Liver (tissue), 9 donors: ENCODE measurements around the gene UGCG. TPM values are rescaled to one million over a fixed set of nuclear protein-coding genes. Genes with fewer than 3 reads are reported as not detected.
A peak's percentile ranks its signal among the peaks of the same experiment; 100 is the strongest.

Experiments
- DNase-seq: peaks from one replicate; pipeline ENCODE4 v3.0.0-alpha.2; 2017; ENCODE audit warnings: low spot score
- H3K27ac ChIP-seq, 2 donors: one replicate each; pipeline ENCODE4 v1.7.0; 2013; ENCODE audit warnings: inconsistent platforms in 2 of 2, low read length in 2 of 2, control low read depth in 1 of 2, low read depth in 1 of 2, mild to moderate bottlenecking in 1 of 2
- H3K27me3 ChIP-seq, 4 donors: one replicate each; pipeline versions ENCODE4 v1.6.1 to v1.7.0; 2013; ENCODE audit warnings: low read length in 3 of 4, inconsistent platforms in 1 of 4, mild to moderate bottlenecking in 1 of 4, moderate library complexity in 1 of 4; ENCODE audit not compliant: control insufficient read depth in 4 of 4, insufficient read depth in 4 of 4
- H3K36me3 ChIP-seq, 4 donors: one replicate each; pipeline versions ENCODE4 v1.6.1 to v1.7.0; 2013; ENCODE audit warnings: low read length in 3 of 4, mild to moderate bottlenecking in 3 of 4, low read depth in 1 of 4, moderate library complexity in 1 of 4; ENCODE audit not compliant: control insufficient read depth in 4 of 4, insufficient read depth in 3 of 4
- H3K4me1 ChIP-seq, 4 donors: one replicate each; pipeline versions ENCODE4 v1.6.1 to v1.7.0; 2013; ENCODE audit warnings: low read length in 3 of 4, mild to moderate bottlenecking in 3 of 4, moderate library complexity in 1 of 4; ENCODE audit not compliant: control insufficient read depth in 4 of 4, insufficient read depth in 4 of 4
- H3K4me3 ChIP-seq, 3 donors: one replicate each; pipeline versions ENCODE4 v1.6.1 to v1.7.0; 2013; ENCODE audit warnings: low read length in 3 of 3, control low read depth in 1 of 3, low read depth in 1 of 3, mild to moderate bottlenecking in 1 of 3
- H3K9ac ChIP-seq, 2 donors: one replicate each; pipeline ENCODE4 v1.7.0; 2013; ENCODE audit warnings: low read length in 2 of 2, mild to moderate bottlenecking in 2 of 2, moderate library complexity in 2 of 2, control low read depth in 1 of 2, low read depth in 1 of 2
- H3K9me3 ChIP-seq, 4 donors: one replicate each; pipeline versions ENCODE4 v1.6.1 to v1.7.0; 2013; ENCODE audit warnings: low read length in 3 of 4; ENCODE audit not compliant: control insufficient read depth in 4 of 4
- ATF3 ChIP-seq: IDR thresholded peaks from 2 replicates; pipeline ENCODE4 v1.6.1; 2016; ENCODE audit warnings: antibody characterized with exemption
- EGR1 ChIP-seq, 2 donors: IDR thresholded peaks; 2 replicates each; pipeline ENCODE4 v1.6.1; 2016 to 2018; ENCODE audit warnings: antibody characterized with exemption in 2 of 2, low read depth in 2 of 2
- FOXA1 ChIP-seq: IDR thresholded peaks from 2 replicates; pipeline ENCODE4 v1.6.1; 2016; ENCODE audit warnings: antibody characterized with exemption
- FOXA2 ChIP-seq: IDR thresholded peaks from 2 replicates; pipeline ENCODE4 v1.6.1; 2016; ENCODE audit warnings: antibody characterized with exemption
- GABPA ChIP-seq, 2 donors: IDR thresholded peaks in 1 of 2; conservative IDR thresholded peaks in 1 of 2; 2 replicates each; pipeline ENCODE4 v1.6.1; 2016; ENCODE audit warnings: antibody characterized with exemption in 2 of 2, mild to moderate bottlenecking in 1 of 2, moderate library complexity in 1 of 2
- HNF4A ChIP-seq, 2 donors: conservative IDR thresholded peaks; 2 replicates each; pipeline ENCODE4 v1.6.1; 2016; ENCODE audit warnings: antibody characterized with exemption in 2 of 2, mild to moderate bottlenecking in 2 of 2
- HNF4G ChIP-seq: IDR thresholded peaks from 2 replicates; pipeline ENCODE4 v1.6.1; 2016; ENCODE audit warnings: antibody characterized with exemption
- JUND ChIP-seq, 2 donors: IDR thresholded peaks; 2 replicates each; pipeline ENCODE4 v1.6.1; 2016; ENCODE audit warnings: antibody characterized with exemption in 2 of 2
- MAX ChIP-seq: IDR thresholded peaks from 2 replicates; pipeline ENCODE4 v1.6.1; 2016; ENCODE audit warnings: antibody characterized with exemption
- NR2F2 ChIP-seq: IDR thresholded peaks from 2 replicates; pipeline ENCODE4 v1.6.1; 2016; ENCODE audit warnings: antibody characterized with exemption
- RAD21 ChIP-seq, 2 donors: IDR thresholded peaks; 2 replicates each; pipeline ENCODE4 v1.6.1; 2016; ENCODE audit warnings: antibody characterized with exemption in 2 of 2, mild to moderate bottlenecking in 2 of 2
- REST ChIP-seq: IDR thresholded peaks from 2 replicates; pipeline ENCODE4 v1.6.1; 2016; ENCODE audit warnings: antibody characterized with exemption, mild to moderate bottlenecking
- RXRA ChIP-seq, 2 donors: IDR thresholded peaks; 2 replicates each; pipeline ENCODE4 v1.6.1; 2017 to 2018; ENCODE audit warnings: antibody characterized with exemption in 2 of 2, mild to moderate bottlenecking in 1 of 2
- SP1 ChIP-seq: IDR thresholded peaks from 2 replicates; pipeline ENCODE4 v1.6.1; 2018; ENCODE audit warnings: antibody characterized with exemption, mild to moderate bottlenecking
- TAF1 ChIP-seq: conservative IDR thresholded peaks from 2 replicates; pipeline ENCODE4 v1.6.1; 2016; ENCODE audit warnings: antibody characterized with exemption, mild to moderate bottlenecking
- YY1 ChIP-seq: IDR thresholded peaks from 2 replicates; pipeline ENCODE4 v1.6.1; 2016; ENCODE audit warnings: antibody characterized with exemption, mild to moderate bottlenecking
- ZBTB33 ChIP-seq: IDR thresholded peaks from 2 replicates; pipeline ENCODE4 v1.6.1; 2016; ENCODE audit warnings: antibody characterized with exemption
- WGBS: extraction: QIAGEN DNeasy Blood & Tissue Kit; methylation state at CpG from one replicate; pipeline ENCODE4 v1.1.7; 2013; 5-methylcytosine and 5-hydroxymethylcytosine counted together
- polyA plus RNA-seq, 2 donors: library from polyadenylated mRNA; stranded (reverse) in 1 of 2; unstranded in 1 of 2; fragments of 200-250 nt in 1 of 2; fragments of >200 nt in 1 of 2; fragmentation: Nextera tagmentation in 1 of 2; extraction: Ambion mirVana in 1 of 2; gene quantifications; one replicate each; pipeline versions ENCODE4 v1.2.1 to v1.2.3, GENCODE V29; 2013 to 2015
- total RNA-seq, 2 donors: library from RNA; depleted of rRNA; stranded (reverse); fragments of >200 nt; gene quantifications; one replicate each; pipeline ENCODE4 v1.2.3, GENCODE V29; 2014
- donor health status: healthy.
- donor health status: healthy.
- donor health status: healthy.
- donor health status: healthy.
- donor health status: healthy.

UGCG gene
- total and polyA plus RNA-seq, 4 donors, result 5.2 to 44.2 (median 12.0) TPM

- TF ChIP-seq REST (no peak), FOXA1 (no peak), NR2F2 (no peak), TAF1 (no peak)
Observed at GRCh38 chr9:111943200-111943599, 46.6 kb downstream of the UGCG start (continued).

GRCh38 chr9:111943746-111944145, 47.1 kb downstream of the UGCG start:
- H3K27me3 ChIP-seq, result no peaks in the 10 kb centered on the region
- peaks cover 0 to 16% (median 9%) of the 10 kb centered on the region in 4 donors for H3K4me1 ChIP-seq
- no peaks in the 10 kb centered on the region for H3K9me3 ChIP-seq
- H3K9ac ChIP-seq, result no peak overlapping the region
- DNase-seq, result no peak
- WGBS, result 90% methylated on average over 3 of the region's 3 CpGs
- H3K4me3 ChIP-seq, result no peak overlapping the region
- no peaks in the 10 kb centered on the region for H3K36me3 ChIP-seq
- TF ChIP-seq HNF4A (conservative IDR thresholded peaks at IDR 0.05) (peak in 1 of 2 donors; percentile 5), JUND (IDR thresholded peaks at IDR 0.05) (no peak)
- H3K27ac ChIP-seq, result no peak overlapping the region

- no peak for DNase-seq
- Histone ChIP-seq H3K36me3 (no peaks in the 10 kb centered on the region), H3K4me3 (no peak overlapping the region), H3K9ac (no peak overlapping the region), H3K9me3 (no peaks in the 10 kb centered on the region), H3K4me1 (peaks cover 0 to 16% (median 9%) of the 10 kb centered on the region in 4 donors), H3K27me3 (no peaks in the 10 kb centered on the region), H3K27ac (no peak overlapping the region)
- WGBS, result 94% methylated on average over 3 of the region's 3 CpGs
- TF ChIP-seq MAX (no peak), ATF3 (no peak), YY1 (no peak), JUND (IDR thresholded peaks at IDR 0.05) (no peak), HNF4A (conservative IDR thresholded peaks at IDR 0.05) (peak in 1 of 2 donors; percentile 31), EGR1 (IDR thresholded peaks at IDR 0.05; ENCODE audit: low read depth in 2 of 2) (no peak)
Observed at GRCh38 chr9:111944241-111944866, 47.7 kb downstream of the UGCG start.

GRCh38 chr9:111945216-111945615, 48.6 kb downstream of the UGCG start:
- Histone ChIP-seq H3K9ac (no peak overlapping the region), H3K27ac (no peak overlapping the region), H3K36me3 (no peaks in the 10 kb centered on the region), H3K9me3 (no peaks in the 10 kb centered on the region), H3K4me1 (peaks cover 0 to 16% (median 9%) of the 10 kb centered on the region in 4 donors), H3K27me3 (no peaks in the 10 kb centered on the region), H3K4me3 (no peak overlapping the region)
- WGBS, result 47% methylated on average over 3 of the region's 3 CpGs
- no peak for DNase-seq
- TF ChIP-seq JUND (IDR thresholded peaks at IDR 0.05) (no peak), ATF3 (no peak), FOXA2 (no peak), MAX (no peak), YY1 (no peak), ZBTB33 (no peak), NR2F2 (no peak), TAF1 (no peak), EGR1 (IDR thresholded peaks at IDR 0.05; ENCODE audit: low read depth in 2 of 2) (no peak), RAD21 (IDR thresholded peaks at IDR 0.05) (no peak), FOXA1 (no peak), SP1 (no peak), GABPA (IDR thresholded peaks at IDR 0.05 in 1 of 2, conservative IDR thresholded peaks at IDR 0.05 in 1 of 2) (no peak), RXRA (IDR thresholded peaks at IDR 0.05) (no peak), HNF4G (no peak)
